DOHH2 (cell line): ENCODE data around the gene GHR.

Experiments
- H3F3A ChIP-seq: fragments of 200-600 bp; sonication (generic), shearing (Covaris generic); 2 replicates; pipeline ENCODE4 v1.6.0; 2016; ENCODE audit warnings: antibody characterized with exemption, mild to moderate bottlenecking; ENCODE audit not compliant: control insufficient read depth, insufficient read depth
- H3K27ac ChIP-seq: fragments of 200-600 bp; sonication (generic); 2 replicates; pipeline ENCODE4 v1.5.1; 2014; ENCODE audit warnings: low read depth, mild to moderate bottlenecking, low read length, moderate library complexity
- H3K27me3 ChIP-seq: fragments of 200-600 bp; sonication (generic); 2 replicates; pipeline ENCODE4 v1.6.1; 2014; ENCODE audit warnings: mild to moderate bottlenecking, low read length, mixed read lengths; ENCODE audit not compliant: control insufficient read depth
- H3K36me3 ChIP-seq: fragments of 200-600 bp; sonication (generic); 2 replicates; pipeline ENCODE4 v1.6.1; 2014; ENCODE audit warnings: mild to moderate bottlenecking, low read length, moderate library complexity, mixed read lengths; ENCODE audit not compliant: control insufficient read depth
- H3K4me1 ChIP-seq: fragments of 200-600 bp; sonication (generic); 2 replicates; pipeline ENCODE4 v1.6.1; 2014; ENCODE audit warnings: mild to moderate bottlenecking, low read length, mixed read lengths; ENCODE audit not compliant: control insufficient read depth
- H3K4me2 ChIP-seq: fragments of 200-600 bp; sonication (generic); 2 replicates; pipeline ENCODE4 v1.6.0; 2014; ENCODE audit warnings: mild to moderate bottlenecking, low read length, moderate library complexity
- H3K4me3 ChIP-seq: fragments of 200-600 bp; sonication (generic); 2 replicates; pipeline ENCODE4 v1.5.1; 2014; ENCODE audit warnings: mild to moderate bottlenecking, low read length, mixed read lengths
- H3K79me2 ChIP-seq: fragments of 200-600 bp; sonication (generic); 2 replicates; pipeline ENCODE4 v1.6.1; 2014; ENCODE audit warnings: mild to moderate bottlenecking, low read length, mixed read lengths; ENCODE audit not compliant: control insufficient read depth
- H3K9me2 ChIP-seq: fragments of 200-600 bp; sonication (generic); replicated peaks from 2 replicates; pipeline ENCODE4 v1.6.1; 2014; ENCODE audit warnings: mild to moderate bottlenecking, low read length, mixed read lengths; ENCODE audit not compliant: control insufficient read depth
- H3K9me3 ChIP-seq: fragments of 200-600 bp; sonication (generic); 2 replicates; pipeline ENCODE4 v1.6.1; 2014; ENCODE audit warnings: antibody characterized with exemption, low read length, mixed read lengths; ENCODE audit not compliant: control insufficient read depth, insufficient read depth
- H4K20me1 ChIP-seq: fragments of 200-600 bp; sonication (generic); 2 replicates; pipeline ENCODE4 v1.6.0; 2014; ENCODE audit warnings: low read depth, mild to moderate bottlenecking, antibody characterized with exemption, low read length, moderate library complexity; ENCODE audit not compliant: control insufficient read depth, insufficient read depth
- EZH2phosphoT487 ChIP-seq: fragments of 200-600 bp; sonication (generic); IDR thresholded peaks from 2 replicates; pipeline ENCODE4 v1.6.1; 2017; ENCODE audit warnings: borderline replicate concordance, mild to moderate bottlenecking, antibody characterized with exemption, low read length, moderate library complexity, mixed read lengths
- TF ChIP-seq, protein P1 (sequence below): fragments of 200-600 bp; sonication (generic); IDR thresholded peaks from one replicate; pipeline ENCODE4 v1.5.1; 2014; ENCODE audit warnings: antibody characterized with exemption, mild to moderate bottlenecking, low read depth, low read length; ENCODE audit not compliant: poor library complexity, severe bottlenecking

The GHR gene

DNA sequence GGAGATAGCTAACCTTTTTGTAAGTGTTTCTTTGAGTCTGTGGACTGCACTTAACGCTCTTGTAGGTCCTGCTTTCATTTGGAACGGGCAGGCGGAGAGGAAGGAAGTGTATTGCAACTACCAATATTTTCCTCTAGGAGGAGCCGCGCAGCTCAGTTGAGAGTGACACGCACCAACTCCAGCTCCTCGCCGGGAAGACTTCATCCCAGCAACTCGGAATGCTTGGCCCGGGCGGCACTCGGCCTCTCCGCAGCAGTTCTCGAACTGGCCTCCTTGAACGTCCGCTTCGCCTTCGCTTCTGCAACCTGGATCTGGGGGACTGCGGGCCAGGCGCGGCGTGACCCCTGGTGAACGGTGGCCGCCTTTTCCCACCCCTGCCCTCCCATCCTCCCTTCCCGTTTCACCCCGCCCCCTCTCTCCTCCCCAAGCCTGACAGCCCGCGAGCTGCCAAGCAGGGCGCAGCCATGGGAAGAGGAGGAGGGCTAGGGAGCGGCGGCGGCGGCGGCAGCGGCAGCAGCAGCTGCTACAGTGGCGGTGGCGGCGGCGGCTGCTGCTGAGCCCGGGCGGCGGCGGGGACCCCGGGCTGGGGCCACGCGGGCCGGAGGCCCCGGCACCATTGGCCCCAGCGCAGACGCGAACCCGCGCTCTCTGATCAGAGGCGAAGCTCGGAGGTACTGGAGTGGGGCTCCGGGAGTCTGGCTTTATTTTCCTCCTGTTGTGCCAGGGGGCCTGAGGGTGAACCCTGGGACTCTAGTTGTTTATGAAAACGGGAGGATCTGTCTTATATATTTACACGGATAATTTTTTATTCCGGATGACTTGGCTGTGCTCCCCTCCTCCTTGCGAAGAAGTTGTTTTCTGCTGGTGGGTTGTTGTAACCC lies at the start of gene GHR:
Gene GHR, plus strand, starts transcription at position 155 of the 881 bp plus-strand sequence. CDS start 142,436 bp downstream, outside the sequence.
- H3K4me2 ChIP-seq, result peak within 1 kb of the TSS; percentile 43; the same call in 1 of the 2 replicates

DNA sequence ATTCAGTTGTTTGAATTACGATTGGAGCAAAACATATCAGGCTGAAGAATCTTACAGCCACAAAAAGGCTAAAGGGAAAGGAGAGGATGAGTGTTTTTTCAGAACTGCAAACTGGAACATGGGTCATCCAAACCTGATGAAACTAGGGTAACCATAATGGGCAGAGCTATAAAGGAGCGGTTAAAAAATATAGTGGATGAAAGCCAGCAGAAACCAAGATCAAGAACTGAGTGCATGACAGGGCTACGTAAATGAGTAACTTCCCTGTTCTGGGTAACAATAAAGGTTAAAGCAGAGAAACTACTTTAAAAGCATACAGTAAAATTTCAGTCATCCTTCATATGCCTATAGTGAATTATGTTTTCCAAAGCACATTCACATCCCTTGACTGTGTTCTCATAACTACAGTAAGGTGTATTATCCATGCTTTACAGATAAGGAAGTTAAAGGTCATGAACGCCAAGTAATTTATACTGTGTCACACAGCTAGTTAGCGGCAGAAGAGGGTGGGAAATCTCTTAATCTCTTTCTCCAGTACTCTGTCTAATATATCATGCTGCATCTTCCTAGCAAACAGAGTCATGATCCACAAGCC lies 48.5 kb upstream of the GHR start:
- H4K20me1 ChIP-seq, result no peaks in the 10 kb centered on the region
- H3K4me3 ChIP-seq, result no peak overlapping the region
- no peaks in the 10 kb centered on the region for H3K27me3 ChIP-seq
- no peaks in the 10 kb centered on the region for H3K36me3 ChIP-seq
- no peaks in the 10 kb centered on the region; the same call in 1 of the 2 replicates for H3K9me2 ChIP-seq
- TF ChIP-seq EZH2phosphoT487, result no peak
- TF ChIP-seq, protein P1, sequence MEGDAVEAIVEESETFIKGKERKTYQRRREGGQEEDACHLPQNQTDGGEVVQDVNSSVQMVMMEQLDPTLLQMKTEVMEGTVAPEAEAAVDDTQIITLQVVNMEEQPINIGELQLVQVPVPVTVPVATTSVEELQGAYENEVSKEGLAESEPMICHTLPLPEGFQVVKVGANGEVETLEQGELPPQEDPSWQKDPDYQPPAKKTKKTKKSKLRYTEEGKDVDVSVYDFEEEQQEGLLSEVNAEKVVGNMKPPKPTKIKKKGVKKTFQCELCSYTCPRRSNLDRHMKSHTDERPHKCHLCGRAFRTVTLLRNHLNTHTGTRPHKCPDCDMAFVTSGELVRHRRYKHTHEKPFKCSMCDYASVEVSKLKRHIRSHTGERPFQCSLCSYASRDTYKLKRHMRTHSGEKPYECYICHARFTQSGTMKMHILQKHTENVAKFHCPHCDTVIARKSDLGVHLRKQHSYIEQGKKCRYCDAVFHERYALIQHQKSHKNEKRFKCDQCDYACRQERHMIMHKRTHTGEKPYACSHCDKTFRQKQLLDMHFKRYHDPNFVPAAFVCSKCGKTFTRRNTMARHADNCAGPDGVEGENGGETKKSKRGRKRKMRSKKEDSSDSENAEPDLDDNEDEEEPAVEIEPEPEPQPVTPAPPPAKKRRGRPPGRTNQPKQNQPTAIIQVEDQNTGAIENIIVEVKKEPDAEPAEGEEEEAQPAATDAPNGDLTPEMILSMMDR, result no peak
- H3K4me1 ChIP-seq, result no peaks in the 10 kb centered on the region
- H3K9me3 ChIP-seq, result no peaks in the 10 kb centered on the region
- H3K27ac ChIP-seq, result no peak overlapping the region
- no peaks in the 10 kb centered on the region for H3F3A ChIP-seq
- no peaks in the 10 kb centered on the region for H3K79me2 ChIP-seq
- no peak overlapping the region for H3K4me2 ChIP-seq

More for the DNA sequence above, at the start of gene GHR:
- Histone ChIP-seq H3K4me3 (peak within 1 kb of the TSS; percentile 22; the same call in 1 of the 2 replicates), H3K36me3 (no peaks in the 10 kb centered on the region), H3K79me2 (no peaks in the 10 kb centered on the region), H3K9me3 (no peaks in the 10 kb centered on the region), H3K27me3 (no peaks in the 10 kb centered on the region), H3K9me2 (no peaks in the 10 kb centered on the region), H3F3A (no peaks in the 10 kb centered on the region), H3K4me1 (no peaks in the 10 kb centered on the region), H4K20me1 (no peaks in the 10 kb centered on the region), H3K27ac (no peak within 1 kb of the TSS)
- TF ChIP-seq EZH2phosphoT487, result no peak
- TF ChIP-seq, protein P1, result peak; percentile 43

DNA sequence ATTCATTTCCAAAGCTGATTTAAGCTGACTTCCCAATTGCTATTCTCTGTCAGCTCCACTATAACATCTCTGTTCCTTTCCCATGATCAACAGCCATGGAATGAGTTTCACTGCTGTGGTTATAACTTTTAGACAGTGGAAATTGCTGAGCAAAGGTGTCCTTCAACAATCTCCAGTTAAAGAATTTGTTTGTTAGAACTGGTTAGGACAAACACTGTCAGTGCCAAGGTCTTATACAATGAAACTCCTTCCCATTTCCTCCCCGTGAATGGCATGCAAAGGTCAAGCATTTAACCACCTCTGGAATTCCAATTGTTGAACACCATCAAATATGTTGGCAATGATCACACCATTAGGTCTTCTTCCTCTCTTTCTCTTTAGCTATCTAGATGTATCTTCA lies 45.7 kb upstream of the GHR start:
- Histone ChIP-seq H3K36me3 (no peaks in the 10 kb centered on the region), H3K79me2 (no peaks in the 10 kb centered on the region), H4K20me1 (no peaks in the 10 kb centered on the region), H3K4me2 (no peak overlapping the region), H3K4me3 (no peak overlapping the region), H3K27me3 (no peaks in the 10 kb centered on the region), H3K27ac (no peak overlapping the region), H3F3A (no peaks in the 10 kb centered on the region), H3K9me3 (no peaks in the 10 kb centered on the region), H3K9me2 (no peaks in the 10 kb centered on the region), H3K4me1 (no peaks in the 10 kb centered on the region)
- TF ChIP-seq EZH2phosphoT487, result no peak
- TF ChIP-seq, protein P1, result no peak
